NCI-H2107 treated with DMSO at 0.1 percent for 48 hours (cell line): ENCODE results near the gene TSPAN32.
"Not testable (repeated sequence)": the region's sequence is repeated elsewhere in the genome, so short reads cannot be mapped to it uniquely, and the experiment has no call there.

ENCODE experiments used
- DNase-seq: peaks from one replicate; lab custom pipeline; 2025; ENCODE audit not compliant: unreplicated experiment; lab: John Stamatoyannopoulos, UW

TSPAN32 gene

GRCh38 chr11:2280208-2280607 is 21.6 kb upstream of the TSPAN32 start:
- no peak for DNase-seq

GRCh38 chr11:2286350-2286749 is 15.5 kb upstream of the TSPAN32 start:
- DNase-seq: not testable (repeated sequence)

- DNase-seq: no peak
These were observed 14.7 kb upstream of the TSPAN32 start for GRCh38 chr11:2287091-2287490.

GRCh38 chr11:2289350-2289749 is 12.5 kb upstream of the TSPAN32 start:
- DNase-seq: no peak

GRCh38 chr11:2289859-2290258 is 12.0 kb upstream of the TSPAN32 start:
- DNase-seq: no peak

- no peak for DNase-seq
These were observed 11.4 kb upstream of the TSPAN32 start for GRCh38 chr11:2290351-2290841.

- no peak for DNase-seq
These were observed 8.3 kb upstream of the TSPAN32 start for GRCh38 chr11:2293531-2293971.

- no peak for DNase-seq
These were observed 7.6 kb upstream of the TSPAN32 start for GRCh38 chr11:2293984-2294925.

GRCh38 chr11:2294926-2295290 is 6.9 kb upstream of the TSPAN32 start:
- DNase-seq: no peak

- no peak for DNase-seq
These were observed 5.6 kb upstream of the TSPAN32 start for GRCh38 chr11:2295971-2296912.

GRCh38 chr11:2296913-2297622 is 4.7 kb upstream of the TSPAN32 start:
- DNase-seq: no peak

- DNase-seq: no peak
These were observed 4.2 kb upstream of the TSPAN32 start for GRCh38 chr11:2297623-2298030.

GRCh38 chr11:2298131-2298794 is 3.5 kb upstream of the TSPAN32 start:
- no peak for DNase-seq

- DNase-seq: peak; percentile 48
These were observed 2.7 kb upstream of the TSPAN32 start for GRCh38 chr11:2298795-2299761.

GRCh38 chr11:2299773-2300172 is 2.0 kb upstream of the TSPAN32 start:
- DNase-seq: no peak

- DNase-seq: no peak
These were observed 1.4 kb upstream of the TSPAN32 start for GRCh38 chr11:2300290-2300935.

- DNase-seq: no peak
These were observed 730 bp upstream of the TSPAN32 start for GRCh38 chr11:2300936-2301630.

- no peak for DNase-seq
These were observed 588 bp downstream of the TSPAN32 start for GRCh38 chr11:2302306-2302895.
